Right ventricle myocardium inferior (tissue), 1 donor: Measurements from ENCODE around the gene PARD3B. TPM values are rescaled to one million over a fixed set of nuclear protein-coding genes. Genes with fewer than 3 reads are reported as not detected.

ENCODE experiments used
- ATAC-seq: fragments of 200-7000 bp; cut with Tn5 transposase; one replicate; pipeline ENCODE4 v1.9.1; 2020; ENCODE audit warnings: mild to moderate bottlenecking, moderate library complexity
- DNase-seq: peaks from one replicate; pipeline ENCODE4 v3.0.0; 2021; ENCODE audit errors: missing footprints
- intact Hi-C: fragments of 100-400 bp; cut with DNase I; formaldehyde crosslinking; loops from one replicate; pipeline ENCODE4 v1.11.0; 2022
- total RNA-seq: library from RNA; stranded (reverse); fragmentation: NEBNext Ultra II Directional; extraction: Animal tissue kit (Norgen Biotek cat#: 25700); gene quantifications from one replicate; pipeline ENCODE4 v1.2.1, GENCODE V29; 2021
- donor health status: DM: no; HTN: yes; CAD: no; lungs with severe emphysema.

The PARD3B gene
- total RNA-seq, 1 donor from 2014 or later: 7.8 TPM

GRCh38 chr2:204988836-204989235, 443.6 kb downstream of the PARD3B start:
- DNase-seq (no peak), ATAC-seq (no peak)
- intact Hi-C loops: no loop called here

DNA sequence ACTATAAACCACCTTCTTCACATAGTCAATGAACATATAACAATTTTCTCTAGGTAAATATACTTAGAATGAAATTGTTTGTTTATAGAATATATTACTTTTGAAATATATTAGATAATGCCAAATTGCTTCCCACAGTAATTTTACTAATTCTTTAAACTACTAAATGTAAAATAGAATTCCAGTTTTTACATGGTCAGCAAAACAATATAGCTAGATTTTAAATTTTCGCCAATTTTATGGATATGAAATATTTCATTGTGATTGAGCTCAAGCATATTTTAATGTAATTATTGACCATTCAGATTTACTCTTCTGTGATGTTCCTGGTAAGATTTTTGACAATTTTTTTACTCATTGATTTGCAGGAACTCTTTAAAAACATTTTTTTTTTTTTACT, 444.6 kb downstream of the PARD3B start:
- ATAC-seq (no peak), DNase-seq (no peak)
- intact Hi-C loops: no loop called here

DNA sequence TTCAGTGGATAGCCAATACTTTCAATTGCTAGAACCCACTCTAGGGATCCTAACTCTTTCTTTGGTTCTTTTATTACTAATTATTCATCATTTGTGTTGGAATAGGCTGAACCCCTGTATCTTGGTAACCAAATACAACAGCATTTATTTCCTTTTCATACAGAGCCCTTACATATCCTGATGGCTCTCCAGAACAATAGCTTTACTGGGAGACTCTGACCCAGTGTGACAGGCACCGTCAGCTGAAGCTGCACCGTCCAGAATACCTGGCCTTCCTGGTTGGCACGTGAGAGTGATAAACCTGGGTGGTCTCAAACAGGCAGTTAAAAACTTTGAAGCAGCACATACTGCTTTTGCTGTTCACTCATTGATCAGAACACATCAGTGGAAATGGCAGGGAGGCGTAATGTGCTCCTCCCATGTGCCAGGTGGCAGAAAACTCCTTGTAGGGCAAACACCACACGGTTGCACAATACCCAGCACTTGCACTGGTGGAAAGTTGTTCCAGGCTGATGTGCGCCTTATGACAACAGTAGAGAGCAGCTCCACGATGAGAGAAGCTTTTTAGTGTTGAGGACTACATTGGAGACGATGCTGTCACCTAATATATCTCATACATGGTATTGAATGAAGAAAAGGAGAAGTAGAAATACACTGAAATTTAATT, 456.2 kb downstream of the PARD3B start:
- no peak for ATAC-seq
- intact Hi-C loops: no loop called here
- no peak for DNase-seq

DNA sequence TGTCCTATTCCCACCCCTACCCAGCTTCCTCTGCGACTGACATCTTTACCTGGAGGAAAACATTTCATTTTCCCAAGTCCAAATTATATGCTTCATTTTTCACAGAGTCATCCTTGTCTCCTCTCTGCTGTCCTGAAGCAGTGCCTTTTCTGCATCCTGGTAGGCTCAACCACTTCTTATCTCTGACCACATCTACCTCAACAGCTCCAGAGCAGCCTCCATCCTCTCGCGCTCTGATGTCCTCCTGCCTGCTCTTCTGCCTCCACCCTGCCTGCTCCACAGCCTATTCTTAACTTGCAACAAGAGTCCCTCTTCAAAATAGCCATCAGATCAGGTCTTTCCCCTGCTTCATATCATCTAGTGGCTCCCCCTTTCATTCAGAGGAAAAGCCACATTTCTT, 457.1 kb downstream of the PARD3B start:
- ATAC-seq: no peak
- no peak for DNase-seq
- intact Hi-C loops: no loop called here

- ATAC-seq (no peak), DNase-seq (no peak)
- intact Hi-C loops: no loop called here
Measured at GRCh38 chr2:205003288-205003687, 458.0 kb downstream of the PARD3B start.

- intact Hi-C loops: no loop called here
- no peak for ATAC-seq
- DNase-seq: no peak
Measured at GRCh38 chr2:205010196-205010595, 464.9 kb downstream of the PARD3B start.

DNA sequence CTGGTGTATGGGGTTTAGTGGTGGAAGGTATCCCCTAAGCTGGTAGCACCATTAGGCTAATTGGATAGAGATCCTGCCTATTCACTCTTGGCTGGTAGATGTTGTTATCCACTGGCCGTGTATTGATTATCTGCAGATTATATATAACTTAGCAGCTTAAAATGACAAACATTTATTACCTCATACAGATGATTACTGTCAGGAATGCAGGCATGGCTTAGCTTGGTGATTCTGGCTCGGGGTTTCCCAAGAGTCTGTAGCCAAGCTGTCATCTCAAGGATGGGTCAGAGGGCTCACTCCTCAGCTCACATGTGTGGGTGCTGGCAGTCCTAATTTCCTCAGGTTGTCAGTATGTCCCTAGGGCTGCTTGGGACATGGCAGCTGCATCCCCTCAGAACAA, 465.8 kb downstream of the PARD3B start:
- intact Hi-C loops: no loop called here
- DNase-seq (no peak), ATAC-seq (no peak)

DNA sequence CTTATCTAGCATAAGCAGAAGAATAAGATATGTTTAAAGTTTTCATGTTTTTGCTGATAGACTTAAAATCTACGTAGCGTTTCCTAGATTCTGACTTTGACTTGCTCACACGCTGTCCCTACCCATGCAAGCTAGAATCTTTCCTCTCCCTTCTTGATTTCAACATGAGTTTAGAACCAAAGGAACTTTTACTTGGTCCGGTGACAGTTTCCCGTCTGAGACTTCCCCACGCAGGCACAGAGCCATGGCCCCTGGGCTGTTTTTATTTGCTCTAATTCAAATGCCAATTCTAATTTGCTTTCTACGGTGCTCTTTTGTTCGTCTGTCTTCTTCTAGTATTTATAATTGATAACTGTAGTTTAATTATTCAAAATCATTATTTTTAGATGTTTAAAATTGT, 467.7 kb downstream of the PARD3B start:
- DNase-seq: no peak
- intact Hi-C loops: no loop called here
- peak; percentile 67 for ATAC-seq

DNA sequence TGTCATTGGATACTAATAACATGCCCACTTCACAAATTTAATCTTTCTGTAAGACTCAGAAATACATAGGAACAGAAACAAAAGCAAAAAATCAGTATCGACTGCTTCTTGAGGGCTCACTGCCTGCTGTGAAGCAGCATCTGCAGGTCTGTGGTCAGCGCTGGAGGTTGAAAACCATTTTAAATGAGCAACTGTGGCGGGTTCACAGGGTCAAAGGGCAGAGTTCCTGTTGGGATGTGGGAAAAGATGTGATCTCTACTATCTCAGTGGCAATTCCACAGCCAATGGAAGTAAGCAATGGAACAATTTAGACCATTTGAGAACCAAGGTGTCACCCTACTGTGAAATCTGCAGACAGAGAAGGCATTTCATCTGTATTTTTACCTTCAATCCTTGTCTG, 468.3 kb downstream of the PARD3B start:
- ATAC-seq: no peak
- intact Hi-C loops: no loop called here
- DNase-seq: no peak

DNA sequence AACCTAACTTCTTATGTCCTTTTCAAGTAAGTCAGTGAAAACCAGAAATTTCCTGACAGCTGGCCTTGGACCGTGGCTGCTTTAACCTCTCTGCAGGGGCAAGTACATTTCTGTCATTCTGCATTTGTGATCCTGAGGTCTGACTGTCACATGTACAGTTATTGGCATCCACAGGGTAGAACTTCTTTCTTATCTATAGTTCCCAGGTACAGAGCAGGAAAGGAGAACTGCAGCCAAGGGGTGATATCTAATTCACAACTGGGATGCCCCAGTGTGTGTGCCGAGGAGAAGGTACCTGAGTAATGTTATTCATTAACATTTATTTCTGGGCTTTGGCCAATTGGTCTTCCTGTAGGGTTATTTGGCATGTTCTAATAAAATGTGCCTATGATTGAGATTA, 468.9 kb downstream of the PARD3B start:
- ATAC-seq: no peak
- no peak for DNase-seq
- intact Hi-C loops: no loop called here

- no peak for ATAC-seq
- no peak for DNase-seq
- intact Hi-C loops: no loop called here
Measured at GRCh38 chr2:205017381-205017780, 472.1 kb downstream of the PARD3B start.

- ATAC-seq (no peak), DNase-seq (no peak)
- intact Hi-C loops: no loop called here
Measured at GRCh38 chr2:205017912-205018311, 472.6 kb downstream of the PARD3B start.

DNA sequence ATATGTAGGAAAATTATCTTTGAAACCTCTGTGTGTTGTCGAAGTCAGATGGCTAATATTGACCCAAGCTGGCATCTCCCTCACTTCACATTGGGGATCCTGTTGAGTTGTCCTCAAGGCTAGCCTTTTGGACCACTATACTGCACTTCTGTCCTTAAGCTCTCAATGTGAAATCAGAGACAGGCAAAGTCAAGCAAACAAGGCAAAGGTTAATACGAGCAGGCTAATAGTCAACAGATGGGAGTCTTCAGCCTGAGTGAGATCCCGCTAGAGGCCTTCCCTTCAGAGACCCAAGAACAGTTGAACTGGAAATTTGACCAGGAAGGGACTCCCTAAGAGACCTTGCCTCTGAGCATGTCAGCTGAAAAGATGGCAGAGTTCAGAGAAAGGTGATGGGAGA, 475.4 kb downstream of the PARD3B start:
- DNase-seq (no peak), ATAC-seq (no peak)
- intact Hi-C loops: no loop called here

GRCh38 chr2:205022841-205023240, 477.6 kb downstream of the PARD3B start:
- DNase-seq (no peak), ATAC-seq (no peak)
- intact Hi-C loops: no loop called here

DNA sequence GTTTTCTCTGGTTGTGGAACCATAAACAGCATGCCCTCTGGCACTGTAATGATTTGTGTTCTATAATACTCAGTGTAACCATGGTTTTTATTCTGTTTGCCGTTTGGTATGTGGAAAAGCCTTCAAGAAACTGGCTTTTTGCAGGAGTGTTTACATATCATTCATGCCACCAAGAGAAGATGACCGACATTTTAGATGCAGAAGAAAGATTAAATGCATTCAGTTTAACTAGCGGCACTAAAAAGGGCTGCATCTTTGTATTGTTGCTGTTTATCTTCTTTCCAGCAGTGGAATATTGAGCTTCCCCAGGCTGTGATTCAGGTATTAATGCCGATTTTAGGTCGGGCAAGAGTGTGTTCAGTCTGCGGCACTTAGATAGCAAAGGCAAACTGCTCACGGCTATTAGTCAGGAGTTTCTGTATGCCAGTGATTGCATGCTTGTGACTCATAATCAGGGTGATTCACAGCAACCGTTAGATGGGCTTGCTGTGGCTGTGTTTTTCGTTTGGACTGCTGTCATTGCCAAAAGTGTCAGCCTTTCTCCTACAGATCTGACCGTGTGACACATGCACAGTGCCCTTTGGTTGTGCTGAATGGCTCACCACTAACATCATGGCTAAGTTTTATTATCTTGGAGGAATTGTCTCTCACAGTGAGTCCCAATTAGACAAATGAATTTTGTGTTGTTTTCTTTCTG, 479.7 kb downstream of the PARD3B start:
- ATAC-seq (peak; percentile 91), DNase-seq (no peak)
- intact Hi-C loops: no loop called here

DNA sequence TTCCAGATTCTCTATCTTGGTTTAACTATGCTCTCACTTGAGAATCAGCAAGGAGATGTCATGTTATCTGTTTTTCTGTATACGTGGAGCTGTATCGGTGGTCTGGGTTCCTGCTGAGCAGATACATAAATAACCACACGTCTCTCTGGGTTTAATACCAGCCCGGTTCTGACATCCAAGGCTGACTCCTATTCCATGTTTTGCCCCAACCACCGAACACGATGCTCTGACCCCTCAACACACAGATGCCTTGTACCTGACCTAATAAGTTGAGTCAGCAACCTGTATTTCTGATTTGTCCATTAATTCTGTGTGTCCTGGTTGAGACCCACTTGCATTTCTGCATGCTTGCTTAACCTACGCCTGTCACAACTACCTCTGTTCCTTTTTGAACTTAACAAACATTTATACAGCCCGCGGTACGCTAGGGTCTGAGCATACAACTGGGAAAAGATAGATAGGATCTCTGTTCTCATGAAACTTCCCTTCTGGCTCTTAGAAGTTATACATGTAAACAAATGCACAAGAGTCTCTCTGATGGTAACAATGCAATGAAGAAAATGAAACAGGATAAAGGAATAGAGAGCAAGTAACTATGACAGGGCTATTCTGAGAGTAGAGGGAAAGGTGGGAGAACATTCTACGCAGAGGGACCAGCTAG, 480.4 kb downstream of the PARD3B start:
- DNase-seq: no peak
- peak; percentile 13 for ATAC-seq
- intact Hi-C loops: no loop called here

GRCh38 chr2:205030695-205031094, 485.4 kb downstream of the PARD3B start:
- intact Hi-C loops: no loop called here
- no peak for DNase-seq
- no peak for ATAC-seq

- intact Hi-C loops: no loop called here
- ATAC-seq (no peak), DNase-seq (no peak)
Measured at GRCh38 chr2:205032093-205032551, 486.8 kb downstream of the PARD3B start.

GRCh38 chr2:205033431-205033830, 488.2 kb downstream of the PARD3B start:
- intact Hi-C loops: no loop called here
- no peak for ATAC-seq
- no peak for DNase-seq

DNA sequence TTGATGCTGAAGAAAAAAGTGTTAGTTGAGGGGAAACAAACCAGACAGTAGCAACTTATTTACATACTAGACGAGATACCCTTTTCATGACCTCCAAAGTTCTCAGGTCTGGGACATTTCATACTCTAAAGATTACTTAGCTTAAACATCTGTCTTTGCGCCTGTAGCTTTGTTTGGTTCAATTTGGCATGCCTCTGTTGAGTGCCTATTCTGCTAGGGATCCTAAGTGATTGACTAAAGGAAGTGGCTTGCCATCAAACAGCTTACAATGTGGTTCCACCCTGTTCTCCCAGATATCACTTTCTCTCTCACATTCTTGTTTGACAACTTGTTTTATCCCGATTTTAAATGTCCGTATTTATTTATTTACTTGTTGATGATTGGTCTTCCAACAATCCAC, 488.8 kb downstream of the PARD3B start:
- intact Hi-C loops: no loop called here
- DNase-seq (no peak), ATAC-seq (no peak)
